GM10248 (cell line): Measurements from ENCODE around the gene PPP1R13B.

Source experiments
- CTCF ChIA-PET: fragments of 300-600 bp; sonication (Branson Sonifier 250); formaldehyde crosslinking; extraction: SDS; loops from one replicate; lab custom pipeline; 2021; ENCODE audit warnings: antibody characterized with exemption; lab: Yijun Ruan, JAX
- POLR2A ChIA-PET: fragments of 350-650 bp; sonication (Branson Sonifier 250); formaldehyde crosslinking; extraction: SDS; loops from one replicate; lab custom pipeline; 2020; ENCODE audit warnings: antibody characterized with exemption; lab: Yijun Ruan, JAX
- DNase-seq: peaks from one replicate; pipeline ENCODE4 v3.0.0; 2012; ENCODE audit errors: extremely low spot score
- CTCF ChIP-seq: IDR thresholded peaks from 2 replicates; pipeline ENCODE4 v1.5.1; 2012; ENCODE audit warnings: mild to moderate bottlenecking, low read depth; ENCODE audit errors: extremely low read depth, missing control alignments, control extremely low read depth

PPP1R13B gene

DNA sequence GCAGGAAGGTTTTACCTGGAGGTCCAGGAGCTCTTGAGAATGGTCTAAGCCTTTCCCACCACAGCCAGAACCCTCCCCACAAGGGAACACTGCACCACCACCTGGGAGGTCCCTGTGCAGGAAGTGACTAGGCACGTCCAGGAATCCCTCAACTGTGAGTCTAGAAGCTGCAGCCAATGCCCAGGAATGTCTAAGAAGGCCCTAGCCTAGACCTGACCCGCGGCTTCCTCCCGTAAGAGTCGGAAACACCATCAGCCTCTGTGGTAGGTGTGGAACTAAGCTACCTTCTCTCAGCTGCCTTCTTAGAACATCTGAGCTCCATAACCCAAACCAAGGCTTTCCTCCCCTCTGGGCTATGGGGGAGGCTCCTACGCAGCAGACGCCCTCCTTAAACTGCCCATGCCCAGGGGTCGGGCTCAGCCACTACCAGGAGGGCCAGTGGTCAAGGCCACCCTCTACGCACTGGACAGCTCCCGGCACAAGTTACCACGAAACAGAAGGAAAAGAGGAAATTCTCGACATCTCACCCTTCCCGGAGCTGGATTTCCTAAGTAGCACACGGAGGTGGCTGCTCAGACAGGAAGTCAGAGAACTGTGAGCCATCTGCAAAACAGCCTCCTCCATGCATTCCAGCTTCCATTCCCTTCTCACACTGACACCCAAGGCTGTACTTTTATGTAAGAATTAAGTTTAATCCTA lies 106.2 kb downstream of the PPP1R13B start:
- DNase-seq: no peak
- ChIA-PET POLR2A (no interaction called here), CTCF (interaction anchor here (1.5 to 1.8 kb wide), 2 partner anchors 9 to 16 kb away, joined by 3 read pairs; no protein-coding TSS in a partner anchor)
- TF ChIP-seq CTCF: no peak

DNA sequence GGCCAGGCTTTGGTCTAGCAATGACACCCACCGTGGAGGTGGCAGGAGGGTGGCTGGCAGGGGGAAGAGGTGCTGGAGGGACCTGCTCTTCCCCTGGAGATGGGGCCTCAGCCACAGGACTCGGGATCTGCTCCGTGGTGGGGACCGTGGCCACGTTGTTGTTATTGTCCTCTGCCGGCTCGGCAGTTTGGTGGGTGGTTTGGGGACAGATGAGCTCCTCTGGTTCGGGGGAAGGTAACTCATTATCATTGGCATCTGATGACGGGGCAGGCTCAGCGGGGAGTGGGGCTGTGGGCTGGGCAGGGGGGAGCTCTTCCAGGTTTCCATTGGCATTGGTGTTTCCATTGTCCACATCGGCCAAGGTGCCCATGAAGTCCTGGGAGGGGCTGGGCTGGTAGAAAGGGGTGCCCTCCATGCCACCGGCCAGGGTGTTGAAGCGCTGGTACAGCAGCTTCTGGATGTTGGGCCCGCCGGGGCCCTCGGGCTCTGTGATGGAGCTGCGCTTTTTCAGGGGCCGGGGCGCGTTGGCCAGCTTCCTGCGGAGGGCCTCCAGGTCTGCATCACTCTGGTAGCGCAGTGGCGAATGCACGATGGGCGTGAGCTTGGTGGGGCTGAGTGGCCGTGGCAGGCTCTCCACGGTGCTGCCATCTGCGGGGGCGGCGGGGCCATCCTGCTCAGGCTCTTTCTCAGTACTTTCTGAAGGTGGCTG lies 107.4 kb downstream of the PPP1R13B start:
- ChIA-PET CTCF (interaction anchor here (1.5 to 1.8 kb wide), 2 partner anchors 10 to 68 kb away, joined by 3 read pairs; no protein-coding TSS in a partner anchor), POLR2A (no interaction called here)
- no peak for TF ChIP-seq CTCF
- no peak for DNase-seq

GRCh38 chr14:103739466-103739792 lies 107.9 kb downstream of the PPP1R13B start:
- POLR2A ChIA-PET: no interaction called here
- CTCF ChIA-PET: interaction anchor here (1.5 to 1.8 kb wide), 2 partner anchors 11 to 69 kb away, joined by 3 read pairs; no protein-coding TSS in a partner anchor
- DNase-seq: no peak
- no peak for TF ChIP-seq CTCF

DNA sequence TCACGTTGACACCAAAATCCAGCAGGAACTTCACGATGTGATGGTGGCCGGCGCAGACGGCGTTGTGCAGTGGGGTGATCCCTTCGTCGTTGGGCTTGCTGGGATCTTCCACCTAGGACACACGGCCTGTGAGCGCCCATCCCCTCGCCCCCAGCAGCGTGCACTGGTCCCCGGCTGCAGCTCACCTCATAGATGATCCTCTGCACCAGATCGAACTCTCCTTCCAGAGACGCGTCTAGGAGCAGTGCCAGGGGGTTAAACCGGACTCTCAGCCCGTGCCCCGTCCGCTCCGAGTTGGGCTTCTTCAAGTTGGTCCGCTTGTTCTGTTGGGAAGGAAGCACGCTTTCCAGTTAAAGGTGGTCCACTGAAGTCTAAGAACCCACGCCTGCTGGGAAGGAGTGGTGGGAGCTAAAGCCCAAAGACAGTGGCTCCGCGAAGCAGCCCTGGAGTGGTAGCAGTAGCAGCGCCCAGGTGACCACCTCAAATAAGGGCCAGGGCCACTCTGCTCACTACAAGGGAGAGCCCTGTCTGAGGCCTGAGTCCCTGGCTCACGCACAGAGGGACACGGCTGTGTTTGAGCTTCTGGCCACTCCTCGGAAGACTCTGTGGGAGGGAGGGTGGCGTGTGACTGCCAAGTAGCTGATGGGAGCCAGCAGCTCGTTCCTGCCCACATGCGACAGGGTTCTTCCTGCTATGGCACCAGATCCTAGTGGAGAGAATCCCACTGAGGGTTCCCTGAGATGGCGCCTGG lies 108.5 kb downstream of the PPP1R13B start:
- DNase-seq: no peak
- CTCF ChIA-PET: interaction anchor here (1.5 kb wide), 1 partner anchor 70 kb away, joined by 3 read pairs; no protein-coding TSS in a partner anchor
- TF ChIP-seq CTCF: no peak
- POLR2A ChIA-PET: no interaction called here

GRCh38 chr14:103738166-103738565 lies 109.2 kb downstream of the PPP1R13B start:
- ChIA-PET POLR2A (no interaction called here), CTCF (no interaction called here)
- no peak for DNase-seq
- no peak for TF ChIP-seq CTCF

- CTCF ChIA-PET: interaction anchor here (0.9 to 2.1 kb wide), 3 partner anchors 9 to 72 kb away, joined by 3 to 6 read pairs (median 3); no protein-coding TSS in a partner anchor
These were observed 109.8 kb downstream of the PPP1R13B start for GRCh38 chr14:103737432-103738045.

More at GRCh38 chr14:103737432-103738045, 109.8 kb downstream of the PPP1R13B start:
- POLR2A ChIA-PET: no interaction called here
- no peak for DNase-seq
- TF ChIP-seq CTCF: no peak
